Activated naive CD8-positive, alpha-beta T cell (primary cell): Measurements from ENCODE around the gene COL4A6.
"Not testable (repeated sequence)": the region's sequence is repeated elsewhere in the genome, so short reads cannot be mapped to it uniquely, and the experiment has no call there.

Experiments used
- H3K27ac Mint-ChIP-seq: one replicate; pipeline ENCODE4 v1.8.0; 2021; ENCODE audit warnings: mixed read lengths
- H3K27me3 Mint-ChIP-seq: one replicate; pipeline ENCODE4 v1.8.0; 2021; ENCODE audit warnings: mixed read lengths
- H3K36me3 Mint-ChIP-seq: one replicate; pipeline ENCODE4 v1.8.0; 2021; ENCODE audit warnings: mixed read lengths
- H3K4me1 Mint-ChIP-seq: one replicate; pipeline ENCODE4 v1.8.0; 2021; ENCODE audit warnings: low read depth, mixed read lengths
- H3K4me3 Mint-ChIP-seq: one replicate; pipeline ENCODE4 v1.8.0; 2021; ENCODE audit warnings: mild to moderate bottlenecking, mixed read lengths
- H3K9me3 Mint-ChIP-seq: one replicate; pipeline ENCODE4 v1.8.0; 2021; ENCODE audit warnings: low read depth, mixed read lengths

The COL4A6 gene

GRCh38 chrX:108375591-108375990 is 62.6 kb downstream of the COL4A6 start:
- not testable (repeated sequence) for H3K27me3 Mint-ChIP-seq, H3K36me3 Mint-ChIP-seq, H3K27ac Mint-ChIP-seq, H3K4me1 Mint-ChIP-seq, H3K4me3 Mint-ChIP-seq, H3K9me3 Mint-ChIP-seq

GRCh38 chrX:108366644-108367406 is 71.4 kb downstream of the COL4A6 start:
- no peaks in the 10 kb centered on the region for H3K36me3 Mint-ChIP-seq
- no peak overlapping the region for H3K4me3 Mint-ChIP-seq
- H3K27ac Mint-ChIP-seq: no peak overlapping the region
- no peaks in the 10 kb centered on the region for H3K9me3 Mint-ChIP-seq
- H3K4me1 Mint-ChIP-seq: no peaks in the 10 kb centered on the region
- peaks cover 3% of the 10 kb centered on the region for H3K27me3 Mint-ChIP-seq

DNA sequence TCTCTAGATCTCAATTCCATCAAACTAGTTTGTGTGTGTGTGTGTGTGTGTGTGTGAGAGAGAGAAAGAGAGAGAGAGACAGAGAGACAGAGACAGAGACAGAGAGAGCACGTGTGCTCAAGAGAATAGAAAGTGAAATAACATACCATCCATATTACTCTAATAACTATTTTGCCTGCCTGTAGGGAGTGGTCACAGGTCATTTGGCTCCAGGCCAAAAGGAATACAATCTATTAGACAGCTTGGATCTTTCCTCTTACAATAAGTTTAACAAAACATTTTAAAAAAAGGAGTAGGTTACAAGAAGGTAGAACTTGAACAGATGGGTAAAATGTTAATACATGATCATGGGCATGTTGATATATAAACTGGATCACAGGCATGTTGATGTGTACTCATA is 76.2 kb downstream of the COL4A6 start:
- no peaks in the 10 kb centered on the region for H3K9me3 Mint-ChIP-seq
- H3K4me1 Mint-ChIP-seq: no peaks in the 10 kb centered on the region
- no peak overlapping the region for H3K4me3 Mint-ChIP-seq
- no peak overlapping the region for H3K27ac Mint-ChIP-seq
- H3K36me3 Mint-ChIP-seq: no peaks in the 10 kb centered on the region
- peaks cover 3% of the 10 kb centered on the region for H3K27me3 Mint-ChIP-seq

DNA sequence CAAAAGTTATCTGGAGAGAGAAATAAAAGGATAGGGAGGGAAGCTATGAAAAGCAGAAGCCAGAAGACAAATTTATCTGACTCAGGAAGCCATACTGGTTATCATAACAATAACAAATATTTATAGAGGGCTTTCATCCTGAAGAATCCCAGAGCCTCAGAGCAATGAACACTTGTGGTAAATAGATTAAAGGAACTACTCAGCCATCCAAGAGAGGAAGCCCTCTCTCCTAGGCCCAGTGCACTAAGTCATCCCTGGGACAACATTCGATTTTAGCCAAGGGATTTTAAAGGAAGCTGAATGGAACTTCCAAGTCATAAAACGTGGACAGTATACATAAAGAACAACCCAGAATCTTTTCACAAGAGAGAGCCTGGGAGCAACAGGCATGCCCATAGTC is 76.9 kb downstream of the COL4A6 start:
- Mint-ChIP-seq H3K36me3 (no peaks in the 10 kb centered on the region), H3K27ac (no peak overlapping the region), H3K4me3 (no peak overlapping the region), H3K27me3 (peaks cover 3% of the 10 kb centered on the region), H3K4me1 (no peaks in the 10 kb centered on the region), H3K9me3 (no peaks in the 10 kb centered on the region)

GRCh38 chrX:108359806-108360602 is 78.2 kb downstream of the COL4A6 start:
- Mint-ChIP-seq H3K36me3 (no peaks in the 10 kb centered on the region), H3K9me3 (no peaks in the 10 kb centered on the region), H3K27me3 (peaks cover 3% of the 10 kb centered on the region), H3K4me1 (no peaks in the 10 kb centered on the region), H3K27ac (no peak overlapping the region), H3K4me3 (no peak overlapping the region)

GRCh38 chrX:108353452-108353851 is 84.8 kb downstream of the COL4A6 start:
- no peaks in the 10 kb centered on the region for H3K36me3 Mint-ChIP-seq
- peaks cover 2% of the 10 kb centered on the region for H3K27me3 Mint-ChIP-seq
- H3K4me3 Mint-ChIP-seq: no peak overlapping the region
- H3K9me3 Mint-ChIP-seq: no peaks in the 10 kb centered on the region
- H3K4me1 Mint-ChIP-seq: no peaks in the 10 kb centered on the region
- H3K27ac Mint-ChIP-seq: no peak overlapping the region

GRCh38 chrX:108349210-108349609 is 89.0 kb downstream of the COL4A6 start:
- Mint-ChIP-seq H3K4me1 (no peaks in the 10 kb centered on the region), H3K36me3 (no peaks in the 10 kb centered on the region), H3K27me3 (peaks cover 2% of the 10 kb centered on the region), H3K9me3 (no peaks in the 10 kb centered on the region), H3K4me3 (no peak overlapping the region), H3K27ac (no peak overlapping the region)

DNA sequence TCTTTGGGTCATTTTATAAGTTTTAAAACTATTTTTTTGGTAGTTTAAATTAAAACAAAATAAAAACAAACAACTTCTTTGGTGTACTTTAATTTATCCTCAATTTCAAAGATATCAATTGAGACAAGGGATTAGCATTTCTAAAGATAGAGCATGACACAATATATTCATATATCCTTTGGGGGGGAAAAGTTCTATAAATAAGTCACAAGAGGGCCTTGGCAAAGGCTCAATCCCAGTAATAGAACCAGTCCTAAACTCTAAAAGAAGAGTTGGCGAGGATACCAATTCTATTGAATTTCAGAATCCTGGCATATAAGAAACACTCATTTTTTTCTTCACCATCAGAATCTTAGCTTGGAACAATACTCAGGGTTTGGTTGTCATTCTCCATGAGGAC is 89.7 kb downstream of the COL4A6 start:
- Mint-ChIP-seq H3K27ac (no peak overlapping the region), H3K27me3 (peaks cover 2% of the 10 kb centered on the region), H3K4me3 (no peak overlapping the region), H3K4me1 (no peaks in the 10 kb centered on the region), H3K9me3 (no peaks in the 10 kb centered on the region), H3K36me3 (no peaks in the 10 kb centered on the region)

DNA sequence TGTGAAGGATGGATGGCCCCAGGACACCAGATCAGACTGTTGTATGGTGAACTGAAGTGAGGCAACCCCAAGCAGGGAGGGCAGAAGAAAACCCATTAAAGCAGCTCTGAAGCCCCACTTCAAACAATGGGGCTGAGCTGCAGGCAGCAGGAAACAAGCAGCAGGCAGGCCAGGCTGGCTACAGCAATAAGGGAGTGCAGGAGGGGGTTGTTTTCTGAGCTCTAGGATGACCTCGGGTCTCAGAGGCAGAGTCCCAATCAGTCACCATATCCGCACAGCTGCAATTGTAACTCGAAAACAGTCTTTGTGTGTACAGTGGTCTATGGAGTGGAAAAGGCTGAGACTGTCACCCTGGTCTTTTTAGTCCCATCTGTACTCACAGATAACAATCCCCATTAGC is 90.4 kb downstream of the COL4A6 start:
- H3K9me3 Mint-ChIP-seq: no peaks in the 10 kb centered on the region
- no peaks in the 10 kb centered on the region for H3K4me1 Mint-ChIP-seq
- no peak overlapping the region for H3K27ac Mint-ChIP-seq
- H3K36me3 Mint-ChIP-seq: no peaks in the 10 kb centered on the region
- H3K4me3 Mint-ChIP-seq: no peak overlapping the region
- H3K27me3 Mint-ChIP-seq: peaks cover 2% of the 10 kb centered on the region

DNA sequence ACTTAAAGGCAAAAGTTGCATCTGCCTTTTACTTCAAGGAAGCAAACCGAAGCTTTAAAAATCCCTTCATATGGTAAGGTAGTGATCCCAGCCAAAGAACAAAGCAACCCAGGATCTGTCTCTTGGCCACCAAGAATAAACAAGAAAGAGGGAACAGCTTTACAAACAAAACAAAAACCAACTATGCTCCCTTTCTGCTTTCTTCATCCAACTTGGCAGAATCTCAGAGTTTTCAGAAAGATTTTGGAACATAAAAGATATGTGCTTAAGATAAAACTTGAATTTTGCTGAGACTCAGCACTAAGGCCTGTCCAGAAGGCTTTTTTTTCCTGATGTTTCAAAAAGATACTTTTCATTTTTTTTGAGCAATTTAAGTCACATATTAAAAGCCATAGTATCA is 94.0 kb downstream of the COL4A6 start:
- Mint-ChIP-seq H3K9me3 (no peaks in the 10 kb centered on the region), H3K4me3 (no peak overlapping the region), H3K4me1 (no peaks in the 10 kb centered on the region)

DNA sequence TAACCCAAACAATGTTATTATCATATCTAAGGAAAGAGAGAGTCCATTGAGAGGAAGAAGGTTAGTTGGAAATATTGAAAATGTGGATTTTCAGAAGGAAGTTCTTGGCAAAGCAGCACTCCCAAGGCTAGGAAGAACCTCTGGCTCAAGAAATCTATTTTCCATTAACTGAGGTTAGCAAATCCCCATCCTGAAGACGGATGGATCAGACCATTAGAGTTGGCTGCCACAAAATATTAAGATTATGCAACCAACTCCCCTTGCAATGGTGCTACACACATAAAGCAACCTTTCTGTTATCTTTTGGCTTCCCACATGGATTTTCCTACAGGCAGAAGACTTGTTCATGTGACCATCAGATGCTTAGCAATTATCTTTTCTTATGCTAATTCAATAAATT is 96.3 kb downstream of the COL4A6 start:
- H3K9me3 Mint-ChIP-seq: no peaks in the 10 kb centered on the region
- H3K4me3 Mint-ChIP-seq: no peak overlapping the region
- H3K4me1 Mint-ChIP-seq: no peaks in the 10 kb centered on the region
- no peak overlapping the region for H3K27ac Mint-ChIP-seq
- H3K36me3 Mint-ChIP-seq: no peaks in the 10 kb centered on the region
- no peaks in the 10 kb centered on the region for H3K27me3 Mint-ChIP-seq

More for the DNA sequence above, 94.0 kb downstream of the COL4A6 start:
- H3K27me3 Mint-ChIP-seq: no peaks in the 10 kb centered on the region
- no peak overlapping the region for H3K27ac Mint-ChIP-seq
- no peaks in the 10 kb centered on the region for H3K36me3 Mint-ChIP-seq

- Mint-ChIP-seq H3K4me1 (no peaks in the 10 kb centered on the region), H3K27me3 (peaks cover 1% of the 10 kb centered on the region), H3K9me3 (peaks cover 5% of the 10 kb centered on the region), H3K27ac (no peak overlapping the region), H3K36me3 (no peaks in the 10 kb centered on the region), H3K4me3 (no peak overlapping the region)
Observed at GRCh38 chrX:108332281-108332680, 105.9 kb downstream of the COL4A6 start.

DNA sequence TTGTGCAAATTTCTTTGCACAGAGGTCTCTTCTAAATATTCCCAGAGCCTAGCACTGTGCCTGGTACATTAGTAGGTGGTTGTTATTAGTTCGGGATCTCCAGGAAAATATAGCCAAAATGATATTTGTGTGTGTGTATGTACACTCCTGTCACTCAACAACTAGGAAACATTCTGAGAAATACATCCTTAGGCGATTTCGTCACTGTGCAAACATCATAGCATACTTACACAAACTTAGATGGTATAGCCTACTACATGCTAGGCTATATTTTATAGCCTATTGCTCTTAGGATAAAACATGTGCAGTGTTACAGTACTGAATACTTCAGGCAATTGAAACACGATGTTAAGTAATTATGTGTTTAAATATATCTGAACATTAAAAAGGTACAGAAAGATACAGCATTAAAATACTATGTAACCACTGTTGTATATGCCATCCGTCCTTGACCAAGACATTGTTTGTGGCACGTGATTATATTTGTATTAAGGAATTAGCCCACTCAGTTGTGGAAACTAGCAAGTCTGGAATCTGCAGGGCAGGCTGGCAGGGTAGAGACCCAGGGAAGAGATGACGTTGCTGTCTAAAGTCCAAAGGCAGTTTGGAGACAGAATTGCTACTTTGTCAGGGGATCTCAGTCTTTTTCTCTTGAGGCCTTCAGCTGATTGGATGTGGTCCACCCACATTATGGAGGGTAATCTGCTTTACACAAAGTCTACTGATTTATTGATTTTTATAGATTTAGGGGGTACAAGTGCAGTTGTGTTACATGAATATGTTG is 106.9 kb downstream of the COL4A6 start:
- Mint-ChIP-seq H3K4me3 (no peak overlapping the region), H3K4me1 (no peaks in the 10 kb centered on the region), H3K27me3 (peaks cover 1% of the 10 kb centered on the region), H3K36me3 (no peaks in the 10 kb centered on the region), H3K9me3 (peaks cover 5% of the 10 kb centered on the region), H3K27ac (no peak overlapping the region)

- Mint-ChIP-seq H3K36me3 (no peaks in the 10 kb centered on the region), H3K27ac (no peak overlapping the region), H3K9me3 (no peaks in the 10 kb centered on the region), H3K4me3 (no peak overlapping the region), H3K27me3 (peaks cover 5% of the 10 kb centered on the region), H3K4me1 (no peaks in the 10 kb centered on the region)
Observed at GRCh38 chrX:108323751-108324150, 114.5 kb downstream of the COL4A6 start.

GRCh38 chrX:108322234-108322633 is 116.0 kb downstream of the COL4A6 start:
- no peaks in the 10 kb centered on the region for H3K4me1 Mint-ChIP-seq
- H3K27me3 Mint-ChIP-seq: peaks cover 5% of the 10 kb centered on the region
- H3K9me3 Mint-ChIP-seq: no peaks in the 10 kb centered on the region
- no peak overlapping the region for H3K27ac Mint-ChIP-seq
- no peak overlapping the region for H3K4me3 Mint-ChIP-seq
- no peaks in the 10 kb centered on the region for H3K36me3 Mint-ChIP-seq
